Hair follicular keratinocyte (primary cell): ENCODE data around the gene NCOA1. TPM values are rescaled to one million over a fixed set of nuclear protein-coding genes. Genes with fewer than 3 reads are reported as not detected.

Source experiments
- total RNA-seq: library from RNA; depleted of rRNA; stranded (reverse); fragments of >200 nt; gene quantifications from 2 replicates; pipeline ENCODE4 v1.2.3, GENCODE V29; 2015

Gene NCOA1
- 3.3 and 6.1 TPM in 2 replicates for total RNA-seq

GRCh38 chr2:24490690-24491541 lies at the start of gene NCOA1:
NCOA1 (plus strand) TSS chr2:24491254; CDS start chr2:24658678, 167,424 bp downstream.

GRCh38 chr2:24792874-24793760 lies 302.1 kb downstream of the NCOA1 start, which contains the start of the genes CENPO and PTRHD1:
CENPO (plus strand) TSS chr2:24793425; CDS start chr2:24793920, 495 bp downstream.
PTRHD1 (minus strand) TSS chr2:24793391; CDS start chr2:24793377, 14 bp downstream.

Other genes with a start within 250 kb of the NCOA1 start
- 15.2 and 23.5 TPM in 2 replicates for gene ITSN2, start 130.7 kb upstream of the NCOA1 start, total RNA-seq